Esophagus muscularis mucosa (tissue), 4 donors: ENCODE data around the gene PSMA8. TPM values are rescaled to one million over a fixed set of nuclear protein-coding genes. Genes with fewer than 3 reads are reported as not detected.
"Not testable (repeated sequence)": the region's sequence is repeated elsewhere in the genome, so short reads cannot be mapped to it uniquely, and the experiment has no call there.

Experiments
- DNase-seq: peaks from one replicate; pipeline ENCODE4 v3.0.0-alpha.2; 2017; ENCODE audit errors: extremely low spot score
- H3K27ac ChIP-seq, 4 donors: fragments of 200-600 bp; sonication (generic); replicated peaks in 1 of 4; 1 replicate in 3 of 4; 2 replicates in 1 of 4; pipeline ENCODE4 v1.5.1; 2016 to 2019; ENCODE audit warnings: mild to moderate bottlenecking in 1 of 4
- H3K27me3 ChIP-seq, 4 donors: fragments of 200-600 bp; sonication (generic); one replicate each; pipeline versions ENCODE4 v1.5.1 to v1.6.0; 2016 to 2019
- H3K36me3 ChIP-seq, 4 donors: fragments of 200-600 bp; sonication (generic); one replicate each; pipeline ENCODE4 v1.5.1; 2016 to 2019
- H3K4me1 ChIP-seq, 4 donors: fragments of 200-600 bp; sonication (generic); one replicate each; pipeline ENCODE4 v1.5.1; 2016 to 2019
- H3K4me3 ChIP-seq, 4 donors: fragments of 200-600 bp; sonication (generic); 1 replicate in 2 of 4; 2 replicates in 2 of 4; pipeline ENCODE4 v1.5.1; 2016 to 2019; ENCODE audit warnings: mild to moderate bottlenecking in 4 of 4, moderate library complexity in 1 of 4
- H3K9me3 ChIP-seq, 4 donors: fragments of 200-600 bp; sonication (generic); 1 replicate in 3 of 4; 2 replicates in 1 of 4; pipeline ENCODE4 v1.5.1; 2016 to 2019
- CTCF ChIP-seq, 3 experiments: fragments of 200-600 bp in 2 of 3; fragments of 450-650 bp in 1 of 3; sonication (generic) in 2 of 3; IDR thresholded peaks; one replicate each; pipeline ENCODE4 v1.5.1; 2017 to 2019; ENCODE audit warnings: antibody characterized with exemption in 3 of 3, mild to moderate bottlenecking in 2 of 3, moderate library complexity in 1 of 3
- EP300 ChIP-seq: sonication (generic); formaldehyde crosslinking; IDR thresholded peaks from one replicate; pipeline ENCODE4 v1.6.1; 2017; ENCODE audit warnings: antibody characterized with exemption
- POLR2A ChIP-seq: fragments of 450-650 bp; IDR thresholded peaks from one replicate; pipeline ENCODE4 v1.6.1; 2017; ENCODE audit warnings: antibody characterized with exemption, moderate library complexity, mild to moderate bottlenecking, low read depth
- POLR2AphosphoS5 ChIP-seq, 2 donors: sonication (generic); formaldehyde crosslinking; IDR thresholded peaks; one replicate each; pipeline ENCODE4 v1.6.1; 2017; ENCODE audit warnings: antibody characterized with exemption in 2 of 2
- WGBS: methylation state at CpG from one replicate; pipeline ENCODE4 v1.1.5; 2018; 5-methylcytosine and 5-hydroxymethylcytosine counted together
- intact Hi-C: fragments of 100-400 bp; cut with DNase I; formaldehyde crosslinking; loops from one replicate; pipeline ENCODE4 v1.15.1; 2023
- total RNA-seq, 4 donors: library from RNA; depleted of rRNA; stranded (reverse); fragments of >200 nt; gene quantifications; one replicate each; pipeline versions ENCODE4 v1.1.0 to v1.2.1, GENCODE V29; 2016

PSMA8 gene
- total RNA-seq, 4 donors from 2014 or later: not detected

- no peak for DNase-seq
- WGBS: 93% methylated on average over 5 of the region's 5 CpGs
- intact Hi-C loops: no loop called here
- Histone ChIP-seq H3K36me3 (no peaks in the 10 kb centered on the region), H3K27me3 (no peaks in the 10 kb centered on the region), H3K4me3 (no peak overlapping the region), H3K4me1 (no peaks in the 10 kb centered on the region), H3K9me3 (no peaks in the 10 kb centered on the region), H3K27ac (no peak overlapping the region)
- no peak for TF ChIP-seq POLR2AphosphoS5 (IDR thresholded peaks at IDR 0.05)
- no peak for TF ChIP-seq POLR2A
- TF ChIP-seq CTCF (IDR thresholded peaks at IDR 0.05): no peak
- TF ChIP-seq EP300: no peak
Observed at GRCh38 chr18:26097563-26097962, 36.1 kb upstream of the PSMA8 start.

- 66% methylated on average over 5 of the region's 5 CpGs for WGBS
Observed at GRCh38 chr18:26103579-26103978, 30.1 kb upstream of the PSMA8 start.

GRCh38 chr18:26104035-26104434, 29.6 kb upstream of the PSMA8 start:
- no peaks in the 10 kb centered on the region for H3K9me3 ChIP-seq
- H3K27ac ChIP-seq: no peak overlapping the region
- intact Hi-C loops: no loop called here
- H3K4me1 ChIP-seq: no peaks in the 10 kb centered on the region
- TF ChIP-seq POLR2AphosphoS5 (IDR thresholded peaks at IDR 0.05): no peak
- TF ChIP-seq EP300: no peak
- TF ChIP-seq POLR2A: no peak
- TF ChIP-seq CTCF (IDR thresholded peaks at IDR 0.05): no peak
- 88% methylated on average over 1 of the region's 1 CpG for WGBS
- DNase-seq: no peak
- no peaks in the 10 kb centered on the region for H3K27me3 ChIP-seq
- no peaks in the 10 kb centered on the region for H3K36me3 ChIP-seq
- H3K4me3 ChIP-seq: no peak overlapping the region

More at GRCh38 chr18:26103579-26103978, 30.1 kb upstream of the PSMA8 start:
- DNase-seq: no peak
- no peak for TF ChIP-seq POLR2A
- no peak for TF ChIP-seq CTCF (IDR thresholded peaks at IDR 0.05)
- TF ChIP-seq EP300: no peak
- TF ChIP-seq POLR2AphosphoS5 (IDR thresholded peaks at IDR 0.05): no peak
- intact Hi-C loops: no loop called here
- Histone ChIP-seq H3K9me3 (no peaks in the 10 kb centered on the region), H3K4me1 (no peaks in the 10 kb centered on the region), H3K36me3 (no peaks in the 10 kb centered on the region), H3K4me3 (no peak overlapping the region), H3K27me3 (no peaks in the 10 kb centered on the region), H3K27ac (no peak overlapping the region)

GRCh38 chr18:26119246-26119645, 14.4 kb upstream of the PSMA8 start:
- no peak for DNase-seq
- 76% methylated on average over 5 of the region's 5 CpGs for WGBS
- Histone ChIP-seq H3K27me3 (peaks cover 0 to 9% (median 0%) of the 10 kb centered on the region in 4 donors), H3K4me1 (no peaks in the 10 kb centered on the region), H3K9me3 (no peaks in the 10 kb centered on the region), H3K27ac (no peak overlapping the region), H3K36me3 (no peaks in the 10 kb centered on the region), H3K4me3 (no peak overlapping the region)
- TF ChIP-seq EP300 (no peak), CTCF (IDR thresholded peaks at IDR 0.05) (no peak), POLR2A (no peak), POLR2AphosphoS5 (IDR thresholded peaks at IDR 0.05) (no peak)
- intact Hi-C loops: no loop called here

- H3K9me3 ChIP-seq: no peaks in the 10 kb centered on the region
- no peak overlapping the region for H3K27ac ChIP-seq
- TF ChIP-seq POLR2AphosphoS5 (IDR thresholded peaks at IDR 0.05): no peak
- TF ChIP-seq POLR2A: no peak
- TF ChIP-seq EP300: no peak
- no peak for TF ChIP-seq CTCF (IDR thresholded peaks at IDR 0.05)
- no peaks in the 10 kb centered on the region for H3K4me1 ChIP-seq
- DNase-seq: no peak
- WGBS: 83% methylated on average over 1 of the region's 1 CpG
- H3K4me3 ChIP-seq: no peak overlapping the region
- intact Hi-C loops: no loop called here
- peaks cover 0 to 9% (median 0%) of the 10 kb centered on the region in 4 donors for H3K27me3 ChIP-seq
- H3K36me3 ChIP-seq: no peaks in the 10 kb centered on the region
Observed at GRCh38 chr18:26121476-26121875, 12.2 kb upstream of the PSMA8 start.

GRCh38 chr18:26121994-26122393, 11.7 kb upstream of the PSMA8 start:
- DNase-seq: not testable (repeated sequence)
- 82% methylated on average over 2 of the region's 2 CpGs for WGBS

More at GRCh38 chr18:26121994-26122393, 11.7 kb upstream of the PSMA8 start:
- intact Hi-C loops, H3K9me3 ChIP-seq, H3K27ac ChIP-seq, H3K4me3 ChIP-seq, H3K36me3 ChIP-seq, H3K27me3 ChIP-seq, H3K4me1 ChIP-seq: not testable (repeated sequence)
